Peyer's patch (tissue), 4 donors: ENCODE results near the gene HDAC9.

ENCODE experiments used
- CTCF ChIP-seq, 6 experiments: fragments of 450-650 bp in 4 of 6; fragments of 200-600 bp in 2 of 6; sonication (generic) in 1 of 6; IDR thresholded peaks; one replicate each; pipeline ENCODE4 v1.5.1; 2017 to 2019; ENCODE audit warnings: antibody characterized with exemption in 6 of 6, mild to moderate bottlenecking in 3 of 6, moderate library complexity in 1 of 6
- POLR2A ChIP-seq, 2 donors: fragments of 450-650 bp; IDR thresholded peaks; one replicate each; pipeline ENCODE4 v1.5.1; 2017; ENCODE audit warnings: antibody characterized with exemption in 2 of 2, mild to moderate bottlenecking in 2 of 2, moderate library complexity in 2 of 2

DNA sequence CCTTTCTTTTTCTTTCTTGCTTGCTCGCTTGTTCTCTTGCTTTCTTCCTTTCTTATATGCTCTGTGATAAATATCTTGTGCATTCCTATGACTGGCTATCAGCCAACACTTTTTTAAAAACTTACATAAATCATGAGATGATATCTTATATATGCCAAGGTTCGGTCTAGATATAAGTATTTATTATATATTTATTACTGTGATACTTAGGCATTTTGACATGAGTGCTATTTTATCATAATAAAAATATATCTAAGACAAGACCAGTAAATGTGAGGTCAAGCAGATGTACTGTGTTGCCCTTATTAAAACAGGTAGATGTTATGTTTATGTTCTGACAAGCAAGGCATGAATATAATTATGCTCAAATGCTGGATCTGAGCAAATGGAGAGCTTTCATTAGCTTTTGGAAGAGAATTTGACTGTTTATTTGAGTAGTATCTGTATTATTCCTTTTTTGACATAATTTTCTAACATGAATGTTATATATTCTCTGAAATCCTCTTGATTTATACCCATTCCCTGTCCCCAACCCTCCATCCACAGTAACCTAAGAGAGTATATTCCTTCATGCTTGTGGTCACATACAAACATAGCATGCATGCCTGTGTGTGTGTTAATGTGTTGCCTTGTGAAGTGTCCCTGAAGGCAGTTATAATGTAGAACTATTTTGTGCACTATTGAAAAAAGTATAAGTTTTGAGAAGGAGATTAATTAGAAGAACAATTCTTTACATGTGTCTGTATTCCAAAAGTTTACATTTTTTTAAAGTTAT is 158.0 kb downstream of the HDAC9 start:
- no peak for TF ChIP-seq CTCF (IDR thresholded peaks at IDR 0.05)
- TF ChIP-seq POLR2A (IDR thresholded peaks at IDR 0.05): no peak
